T-cell (primary cell): ENCODE results near the gene SDHA. TPM values are rescaled to one million over a fixed set of nuclear protein-coding genes. Genes with fewer than 3 reads are reported as not detected.

ENCODE experiments used
- ATAC-seq, 4 experiments: fragments of 200-7000 bp in 3 of 4; fragments of 150-1000 bp in 1 of 4; cut with Tn5 transposase; replicated peaks in 1 of 4; 1 replicate in 3 of 4; 2 replicates in 1 of 4; pipeline ENCODE4 v1.10.0; 2021; ENCODE audit warnings: moderate library complexity in 3 of 4, mild to moderate bottlenecking in 2 of 4, moderate number of reproducible peaks in 1 of 4
- CTCF ChIA-PET, 2 donors: fragments of 300-600 bp; sonication (Branson Sonifier 250); formaldehyde crosslinking; loops; one replicate each; lab custom pipeline; 2022; ENCODE audit warnings: antibody characterized with exemption in 2 of 2; lab: Charles Lee
- POLR2A ChIA-PET, 2 donors: fragments of 300-600 bp; sonication (Branson Sonifier 250); formaldehyde crosslinking; loops; one replicate each; lab custom pipeline; 2022; ENCODE audit warnings: antibody characterized with exemption in 2 of 2; lab: Charles Lee
- DNase-seq, 35 experiments: peaks; one replicate each; pipeline versions ENCODE4 v3.0.0 to v3.0.0-alpha.2; 2013 to 2023
- H3K27ac ChIP-seq: one replicate; pipeline ENCODE4 v1.5.1; 2013; ENCODE audit warnings: low read length
- H3K27me3 ChIP-seq, 2 experiments: replicated peaks in 1 of 2; 1 replicate in 1 of 2; 2 replicates in 1 of 2; pipeline versions ENCODE4 v1.6.1 to v1.7.0; 2013; ENCODE audit warnings: low read length in 1 of 2, mixed read lengths in 1 of 2; ENCODE audit not compliant: control insufficient read depth in 2 of 2, insufficient read depth in 2 of 2; ENCODE audit errors: extremely low read depth in 1 of 2
- H3K36me3 ChIP-seq, 2 donors: 1 replicate in 1 of 2; 2 replicates in 1 of 2; pipeline versions ENCODE4 v1.6.1 to v1.7.0; 2013; ENCODE audit warnings: low read length in 1 of 2; ENCODE audit not compliant: control insufficient read depth in 2 of 2, insufficient read depth in 1 of 2; ENCODE audit errors: extremely low read depth in 1 of 2
- H3K4me1 ChIP-seq, 2 experiments: 1 replicate in 1 of 2; 2 replicates in 1 of 2; pipeline versions ENCODE4 v1.6.1 to v1.7.0; 2013; ENCODE audit warnings: low read length in 2 of 2, mixed read lengths in 1 of 2; ENCODE audit not compliant: insufficient read depth in 2 of 2, control insufficient read depth in 1 of 2; ENCODE audit errors: extremely low read depth in 1 of 2
- H3K4me3 ChIP-seq, 2 donors: 1 replicate in 1 of 2; 2 replicates in 1 of 2; pipeline versions ENCODE4 v1.5.1 to v1.7.0; 2013; ENCODE audit warnings: mild to moderate bottlenecking in 2 of 2, low read length in 1 of 2, moderate library complexity in 1 of 2; ENCODE audit not compliant: control insufficient read depth in 1 of 2; ENCODE audit errors: extremely low read depth in 1 of 2
- H3K9me3 ChIP-seq: 2 replicates; pipeline ENCODE4 v1.7.0; 2013
- H3K27ac Mint-ChIP-seq, 2 donors: one replicate each; pipeline ENCODE4 v1.8.0; 2020 to 2021; ENCODE audit warnings: mild to moderate bottlenecking in 2 of 2, mixed read lengths in 2 of 2
- H3K27me3 Mint-ChIP-seq, 2 donors: one replicate each; pipeline ENCODE4 v1.8.0; 2021 to 2022; ENCODE audit warnings: mixed read lengths in 2 of 2
- H3K36me3 Mint-ChIP-seq: one replicate; pipeline ENCODE4 v1.8.0; 2021; ENCODE audit warnings: mixed read lengths
- H3K4me1 Mint-ChIP-seq, 3 donors: one replicate each; pipeline ENCODE4 v1.8.0; 2020 to 2022; ENCODE audit warnings: mixed read lengths in 3 of 3, mild to moderate bottlenecking in 1 of 3
- H3K4me3 Mint-ChIP-seq, 3 donors: one replicate each; pipeline ENCODE4 v1.8.0; 2020 to 2022; ENCODE audit warnings: mild to moderate bottlenecking in 3 of 3, mixed read lengths in 3 of 3, moderate library complexity in 3 of 3
- H3K9me3 Mint-ChIP-seq, 3 donors: one replicate each; pipeline ENCODE4 v1.8.0; 2020 to 2022; ENCODE audit warnings: mixed read lengths in 3 of 3
- WGBS: methylation state at CpG from one replicate; pipeline ENCODE4 v1.1.5; 2013; ENCODE audit warnings: missing lambda C conversion rate; ENCODE audit not compliant: insufficient coverage; 5-methylcytosine and 5-hydroxymethylcytosine counted together
- total RNA-seq, 35 experiments: library from RNA in 6 of 35; stranded (reverse) in 6 of 35; fragments of 120-200 nt in 1 of 35; gene quantifications; one replicate each; pipeline versions ENCODE4 v1.2.1 to v1.2.4 and lab custom pipeline; 2013 to 2026

SDHA gene
- total RNA-seq, 5 donors from 2014 or later (not counting 1 experiment from before 2014, with no cell fraction given), result 122 to 209 (median 140) TPM

DNA sequence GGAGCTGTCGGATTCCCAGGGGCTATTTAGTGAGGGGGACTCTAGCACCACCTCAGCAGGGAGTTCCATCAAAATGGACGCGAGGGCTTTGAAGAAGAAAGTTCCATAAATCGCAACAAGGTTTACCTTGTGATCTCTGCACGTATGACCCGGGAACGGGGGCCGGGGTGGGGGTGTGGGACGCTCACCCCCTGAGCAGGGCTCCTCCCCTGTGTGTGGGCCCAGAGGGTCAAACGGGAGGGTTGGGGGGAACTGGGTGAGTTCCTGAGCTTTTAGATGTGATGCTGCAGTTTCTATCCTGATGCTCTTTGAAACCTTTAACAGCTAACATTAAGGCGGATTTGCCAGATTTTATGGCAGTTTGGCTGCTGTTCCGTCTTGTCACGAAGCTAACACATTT lies 45.7 kb upstream of the SDHA start:
- WGBS, result 93% methylated on average over 11 of the region's 13 CpGs
- DNase-seq (no peak), ATAC-seq (no peak)
- H3K4me3 ChIP-seq, result no peak overlapping the region
- H3K27me3 ChIP-seq, result peaks cover 0 to 31% of the 10 kb centered on the region in 2 experiments
- Mint-ChIP-seq H3K9me3 (no peaks in the 10 kb centered on the region), H3K27ac (no peak overlapping the region), H3K4me1 (no peaks in the 10 kb centered on the region), H3K4me3 (no peak overlapping the region), H3K27me3 (peaks cover 4 to 15% of the 10 kb centered on the region in 2 donors), H3K36me3 (no peaks in the 10 kb centered on the region)
- no peaks in the 10 kb centered on the region for H3K9me3 ChIP-seq
- no peaks in the 10 kb centered on the region for H3K36me3 ChIP-seq
- H3K4me1 ChIP-seq, result no peaks in the 10 kb centered on the region
- ChIA-PET CTCF (no interaction called here), POLR2A (no interaction called here)
- no peak overlapping the region for H3K27ac ChIP-seq

DNA sequence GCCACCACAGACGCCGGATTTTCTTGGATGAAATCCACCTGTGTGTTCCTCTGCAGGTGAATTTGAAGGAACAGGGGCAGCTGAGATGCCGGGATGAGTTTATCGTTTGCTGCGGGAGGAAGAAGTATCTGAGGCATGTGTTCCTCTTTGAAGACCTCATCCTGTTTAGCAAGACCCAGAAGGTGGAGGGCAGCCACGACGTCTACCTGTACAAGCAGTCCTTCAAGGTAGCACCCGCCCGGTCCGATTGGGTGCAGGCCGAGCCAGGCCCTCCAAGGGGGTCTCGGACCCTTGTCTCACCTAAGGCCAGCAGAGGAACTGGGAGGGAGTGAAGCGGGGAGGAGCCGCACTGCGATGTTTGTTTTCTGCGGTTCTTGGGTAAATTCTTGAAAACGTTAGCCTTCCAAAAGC lies 45.3 kb upstream of the SDHA start:
- POLR2A ChIA-PET, result no interaction called here

DNA sequence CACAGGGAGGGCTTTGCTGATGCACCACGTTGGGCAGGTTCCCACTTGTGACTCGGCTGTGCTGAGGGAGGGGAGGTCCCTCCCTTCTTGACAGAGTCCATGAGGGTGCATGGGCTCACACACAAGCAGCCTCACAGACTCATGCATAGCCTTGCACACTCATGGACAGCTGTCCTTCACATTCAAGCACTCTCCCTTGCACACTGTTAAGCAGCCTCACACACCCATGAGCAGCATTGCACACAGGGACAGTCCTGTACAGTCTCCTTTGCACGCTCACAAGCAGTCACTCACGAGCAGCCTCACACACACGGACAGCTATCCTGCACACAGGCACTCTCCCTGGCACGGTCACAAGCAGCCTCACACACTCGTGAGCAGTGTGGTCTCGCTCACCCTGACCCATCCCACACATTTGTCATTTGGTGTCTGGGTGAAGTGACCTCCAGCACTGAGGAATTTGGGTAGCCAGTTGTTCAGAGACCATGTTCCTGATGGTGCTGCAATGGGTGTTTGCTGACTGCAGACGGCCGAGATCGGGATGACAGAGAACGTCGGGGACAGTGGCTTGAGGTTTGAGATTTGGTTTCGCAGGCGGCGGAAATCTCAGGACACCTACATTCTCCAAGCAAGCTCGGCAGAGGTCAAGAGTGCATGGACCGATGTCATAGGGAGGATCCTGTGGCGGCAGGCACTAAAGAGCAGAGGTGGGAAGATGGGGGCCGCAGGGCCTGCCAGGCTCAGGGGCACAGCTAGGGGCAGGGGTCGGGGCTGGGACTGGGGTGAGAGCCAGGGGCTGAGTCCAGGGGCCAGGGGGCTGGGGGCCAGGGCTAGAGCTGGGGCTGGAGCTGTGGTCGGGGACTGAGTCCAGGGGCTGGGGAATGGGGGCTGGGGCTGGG lies 44.5 kb upstream of the SDHA start:
- H3K27ac Mint-ChIP-seq, result no peak overlapping the region
- Histone ChIP-seq H3K4me1 (no peaks in the 10 kb centered on the region), H3K27ac (no peak overlapping the region), H3K27me3 (peaks cover 0 to 31% of the 10 kb centered on the region in 2 experiments), H3K9me3 (no peaks in the 10 kb centered on the region), H3K4me3 (no peak overlapping the region), H3K36me3 (no peaks in the 10 kb centered on the region)
- H3K27me3 Mint-ChIP-seq, result peaks cover 4 to 15% of the 10 kb centered on the region in 2 donors
- ChIA-PET CTCF (no interaction called here), POLR2A (no interaction called here)
- H3K4me3 Mint-ChIP-seq, result no peak overlapping the region
- no peaks in the 10 kb centered on the region for H3K36me3 Mint-ChIP-seq
- ATAC-seq, result no peak
- no peak for DNase-seq
- 85% methylated on average over 15 of the region's 22 CpGs for WGBS
- no peaks in the 10 kb centered on the region for H3K4me1 Mint-ChIP-seq
- H3K9me3 Mint-ChIP-seq, result no peaks in the 10 kb centered on the region

More for the DNA sequence above, 45.3 kb upstream of the SDHA start:
- H3K4me1 Mint-ChIP-seq, result no peaks in the 10 kb centered on the region
- DNase-seq (no peak), ATAC-seq (no peak)
- H3K9me3 ChIP-seq, result no peaks in the 10 kb centered on the region
- H3K27me3 Mint-ChIP-seq, result peaks cover 4 to 15% of the 10 kb centered on the region in 2 donors
- H3K36me3 Mint-ChIP-seq, result no peaks in the 10 kb centered on the region
- no peak overlapping the region for H3K4me3 Mint-ChIP-seq
- no peak overlapping the region for H3K27ac ChIP-seq
- H3K27me3 ChIP-seq, result peaks cover 0 to 31% of the 10 kb centered on the region in 2 experiments
- no peak overlapping the region for H3K4me3 ChIP-seq
- CTCF ChIA-PET, result no interaction called here
- 67% methylated on average over 13 of the region's 17 CpGs for WGBS
- H3K9me3 Mint-ChIP-seq, result no peaks in the 10 kb centered on the region
- no peaks in the 10 kb centered on the region for H3K36me3 ChIP-seq
- H3K4me1 ChIP-seq, result no peaks in the 10 kb centered on the region
- no peak overlapping the region for H3K27ac Mint-ChIP-seq

DNA sequence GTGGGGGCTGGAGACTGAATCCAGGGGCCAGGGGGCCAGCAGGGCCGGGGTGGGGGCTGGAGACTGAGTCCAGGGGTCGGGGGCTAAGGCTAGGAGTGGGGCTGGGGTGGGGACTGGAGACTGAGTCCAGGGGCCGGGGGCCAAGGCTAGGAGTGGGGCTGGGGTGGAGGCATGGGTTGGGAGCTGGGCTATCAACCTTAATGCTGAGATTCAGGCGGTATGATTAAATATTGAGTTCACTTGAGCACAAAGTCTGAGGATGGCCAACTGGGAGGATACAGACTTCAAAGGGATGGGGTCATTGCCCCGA lies 43.9 kb upstream of the SDHA start:
- H3K27ac ChIP-seq, result no peak overlapping the region
- Mint-ChIP-seq H3K4me3 (no peak overlapping the region), H3K36me3 (no peaks in the 10 kb centered on the region), H3K27me3 (peaks cover 4 to 15% of the 10 kb centered on the region in 2 donors), H3K9me3 (no peaks in the 10 kb centered on the region), H3K4me1 (no peaks in the 10 kb centered on the region), H3K27ac (no peak overlapping the region)
- H3K4me1 ChIP-seq, result no peaks in the 10 kb centered on the region
- H3K9me3 ChIP-seq, result no peaks in the 10 kb centered on the region
- ChIA-PET CTCF (no interaction called here), POLR2A (no interaction called here)
- H3K27me3 ChIP-seq, result peaks cover 0 to 30% of the 10 kb centered on the region in 2 experiments
- ATAC-seq (no peak), DNase-seq (no peak)
- WGBS, result 73% methylated on average over 4 of the region's 5 CpGs
- H3K36me3 ChIP-seq, result no peaks in the 10 kb centered on the region
- no peak overlapping the region for H3K4me3 ChIP-seq

DNA sequence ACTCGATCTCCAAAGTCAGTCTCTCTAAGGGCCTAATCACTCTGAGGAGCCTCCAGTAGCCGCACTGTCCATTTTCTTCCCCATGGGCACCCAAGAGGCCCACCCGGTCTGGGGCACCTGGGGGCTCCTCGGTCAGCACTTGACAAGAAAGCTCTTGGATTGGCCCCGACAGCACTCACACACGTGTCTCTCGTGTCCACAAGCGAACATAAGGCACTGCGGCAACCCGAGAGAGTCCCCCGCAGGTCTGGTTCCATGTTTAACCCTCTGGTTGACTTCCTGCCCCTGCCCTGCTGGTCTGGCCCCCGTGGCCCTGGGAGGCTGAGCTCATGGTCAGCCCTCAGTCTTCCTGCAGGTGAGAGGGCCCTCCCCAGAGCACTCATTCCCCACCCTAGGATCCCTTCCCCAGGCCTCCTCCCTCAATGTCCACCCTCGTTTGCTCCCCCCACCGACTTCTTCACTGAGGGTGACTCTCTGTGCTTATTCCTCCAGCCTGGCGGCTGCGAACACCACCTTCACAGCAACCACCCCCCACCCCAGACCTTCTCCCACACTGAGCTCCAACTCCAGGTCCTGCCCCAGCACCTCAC lies 43.1 kb upstream of the SDHA start:
- H3K4me1 Mint-ChIP-seq, result no peaks in the 10 kb centered on the region
- ATAC-seq (no peak), DNase-seq (no peak)
- no peaks in the 10 kb centered on the region for H3K4me1 ChIP-seq
- POLR2A ChIA-PET, result no interaction called here
- no peak overlapping the region for H3K27ac ChIP-seq
- H3K4me3 ChIP-seq, result no peak overlapping the region
- no peak overlapping the region for H3K27ac Mint-ChIP-seq
- CTCF ChIA-PET, result no interaction called here
- no peaks in the 10 kb centered on the region for H3K36me3 ChIP-seq
- H3K36me3 Mint-ChIP-seq, result no peaks in the 10 kb centered on the region
- no peaks in the 10 kb centered on the region for H3K9me3 Mint-ChIP-seq
- no peak overlapping the region for H3K4me3 Mint-ChIP-seq
- H3K27me3 Mint-ChIP-seq, result peaks cover 4 to 18% of the 10 kb centered on the region in 2 donors
- no peaks in the 10 kb centered on the region for H3K9me3 ChIP-seq
- H3K27me3 ChIP-seq, result peaks cover 0 to 28% of the 10 kb centered on the region in 2 experiments
- 76% methylated on average over 16 of the region's 16 CpGs for WGBS

DNA sequence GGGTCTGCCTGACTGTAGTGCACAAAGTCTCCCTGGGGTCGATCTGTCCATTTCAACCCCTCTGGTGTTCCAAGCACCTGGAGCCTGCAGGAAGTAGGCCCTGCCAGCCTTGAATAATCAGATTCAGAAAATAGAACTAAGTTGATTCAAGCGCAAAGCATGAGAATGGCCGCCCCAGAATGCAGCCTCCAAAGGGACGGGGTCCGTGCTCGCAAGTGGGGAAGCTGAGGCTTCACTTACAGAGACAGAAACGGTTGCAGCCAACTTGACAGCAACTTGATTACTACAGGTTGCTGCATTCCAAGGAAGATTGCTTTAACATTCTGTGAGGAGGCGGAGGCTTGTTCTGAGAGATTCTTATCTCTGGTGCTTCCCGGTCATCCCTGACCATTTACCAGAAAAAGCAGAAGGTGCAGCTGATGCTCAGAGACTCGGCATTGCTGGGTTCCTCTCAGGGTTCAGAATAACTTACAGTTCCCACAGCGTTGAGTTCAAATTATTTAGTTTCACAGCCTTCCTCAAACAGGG lies 41.8 kb upstream of the SDHA start:
- Histone ChIP-seq H3K36me3 (no peaks in the 10 kb centered on the region), H3K27me3 (peaks cover 0 to 32% of the 10 kb centered on the region in 2 experiments), H3K9me3 (no peaks in the 10 kb centered on the region), H3K4me3 (no peak overlapping the region), H3K4me1 (no peaks in the 10 kb centered on the region), H3K27ac (no peak overlapping the region)
- Mint-ChIP-seq H3K36me3 (no peaks in the 10 kb centered on the region), H3K4me3 (no peak overlapping the region), H3K27ac (no peak overlapping the region), H3K4me1 (no peaks in the 10 kb centered on the region), H3K27me3 (peaks cover 7 to 24% of the 10 kb centered on the region in 2 donors), H3K9me3 (no peaks in the 10 kb centered on the region)
- WGBS, result 86% methylated on average over 10 of the region's 11 CpGs
- ATAC-seq (no peak), DNase-seq (no peak)
- ChIA-PET CTCF (no interaction called here), POLR2A (no interaction called here)
